ENCODE data around the gene NNMT. TPM values are rescaled to one million over a fixed set of nuclear protein-coding genes. Genes with fewer than 3 reads are reported as not detected.

NNMT gene
- polyA plus RNA-seq, 1 of the 3 experiments (the other 2 are of a cell fraction) = 84.6 TPM

DNA sequence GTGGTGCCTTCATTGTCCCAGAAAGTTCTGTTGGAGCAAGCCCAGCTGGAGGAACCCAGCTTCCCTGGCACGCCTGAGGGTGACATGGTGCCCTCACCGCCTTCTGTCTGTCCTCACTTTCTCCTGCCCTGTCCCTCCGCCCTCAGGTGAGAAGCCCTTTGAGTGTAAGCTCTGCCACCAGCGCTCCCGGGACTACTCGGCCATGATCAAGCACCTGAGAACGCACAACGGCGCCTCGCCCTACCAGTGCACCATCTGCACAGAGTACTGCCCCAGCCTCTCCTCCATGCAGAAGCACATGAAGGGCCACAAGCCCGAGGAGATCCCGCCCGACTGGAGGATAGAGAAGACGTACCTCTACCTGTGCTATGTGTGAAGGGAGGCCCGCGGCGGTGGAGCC lies 46.0 kb upstream of the NNMT start:
- Histone ChIP-seq H3K4me3 (ENCODE audit: low read depth in 2 of 2, low read length in 1 of 2) (no peak overlapping the region), H3K9me2 (no peaks in the 10 kb centered on the region), H2AFZ (ENCODE audit: low read depth) (no peak overlapping the region), H3K79me2 (ENCODE audit: insufficient read depth) (no peaks in the 10 kb centered on the region), H3K4me1 (ENCODE audit: control insufficient read depth in 1 of 2, insufficient read depth in 2 of 2, low read depth in 1 of 2, low read length in 1 of 2) (no peaks in the 10 kb centered on the region), H3K27me3 (ENCODE audit: insufficient read depth) (peaks cover 21% of the 10 kb centered on the region; the same call in 1 of the 2 replicates), H3F3A (replicated peaks; ENCODE audit: insufficient read depth) (no peaks in the 10 kb centered on the region), H3K9ac (no peak overlapping the region), H3K9me3 (no peaks in the 10 kb centered on the region), H4K20me1 (ENCODE audit: insufficient read depth) (no peaks in the 10 kb centered on the region), H3K36me3 (replicated peaks in 1 of 2; ENCODE audit: control insufficient read depth in 1 of 2, insufficient read depth in 2 of 2, low read length in 1 of 2) (no peaks in the 10 kb centered on the region), H3K27ac (ENCODE audit: low read depth in 2 of 2, low read length in 1 of 2) (no peak overlapping the region), H3K4me2 (no peak overlapping the region)
- DNase-seq = peak; percentile 7
- POLR2A ChIA-PET = no interaction called here
- CTCF ChIA-PET = interaction anchor here (1.0 to 7.6 kb wide), 3 partner anchors 11 to 354 kb away, joined by 3 to 100 read pairs (median 4); no protein-coding TSS in a partner anchor
- 57% methylated on average over 10 of the region's 17 CpGs for WGBS (ENCODE audit: low lambda C conversion rate)
- no peak for TF ChIP-seq POLR2AphosphoS5 (IDR thresholded peaks at IDR 0.05; ENCODE audit: low read depth, low read length)
- TF ChIP-seq GATA2 (CRISPR knock-in tag; IDR thresholded peaks at IDR 0.05) = no peak
- TF ChIP-seq REST (IDR thresholded peaks at IDR 0.05; ENCODE audit: low read depth, low read length) = no peak
- TF ChIP-seq FOXM1 (IDR thresholded peaks at IDR 0.05; ENCODE audit: low read depth) = no peak
- no peak for TF ChIP-seq RFX5 (IDR thresholded peaks at IDR 0.05; ENCODE audit: low read length)
- no peak for TF ChIP-seq EZH2phosphoT487 (IDR thresholded peaks at IDR 0.05; ENCODE audit: borderline replicate concordance, low read depth)
- no peak for TF ChIP-seq EP300 (IDR thresholded peaks at IDR 0.05; ENCODE audit: borderline replicate concordance in 1 of 2, low read depth in 1 of 2, low read length in 1 of 2)
- TF ChIP-seq ELF1 (IDR thresholded peaks at IDR 0.05) = no peak
- no peak for TF ChIP-seq NRF1 (IDR thresholded peaks at IDR 0.05; ENCODE audit: low read depth, low read length)
- TF ChIP-seq CHD2 (IDR thresholded peaks at IDR 0.05; ENCODE audit: low read length, partially characterized antibody) = no peak
- no peak for TF ChIP-seq YY1 (IDR thresholded peaks at IDR 0.05; ENCODE audit: low read depth)
- no peak for TF ChIP-seq IRF3 (IDR thresholded peaks at IDR 0.05; ENCODE audit: low read depth, low read length)
- no peak for TF ChIP-seq PBX3 (IDR thresholded peaks at IDR 0.05)
- no peak for TF ChIP-seq SMC3 (IDR thresholded peaks at IDR 0.05; ENCODE audit: low read depth, low read length)
- TF ChIP-seq, protein P1, sequence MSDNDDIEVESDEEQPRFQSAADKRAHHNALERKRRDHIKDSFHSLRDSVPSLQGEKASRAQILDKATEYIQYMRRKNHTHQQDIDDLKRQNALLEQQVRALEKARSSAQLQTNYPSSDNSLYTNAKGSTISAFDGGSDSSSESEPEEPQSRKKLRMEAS (IDR thresholded peaks at IDR 0.05; ENCODE audit: low read depth) = no peak
- TF ChIP-seq CTCF (IDR thresholded peaks at IDR 0.05) = no peak
- TF ChIP-seq SIN3A (IDR thresholded peaks at IDR 0.05; ENCODE audit: borderline replicate concordance, low read depth, low read length) = no peak
- TF ChIP-seq TEAD4 (IDR thresholded peaks at IDR 0.05; ENCODE audit: borderline replicate concordance, insufficient read depth) = no peak
- TF ChIP-seq MEF2A (IDR thresholded peaks at IDR 0.05; ENCODE audit: borderline replicate concordance, low read depth) = no peak
- TF ChIP-seq FOXJ3 (CRISPR knock-in tag; IDR thresholded peaks at IDR 0.05) = no peak
